Measurements from ENCODE around the gene TMEM256. TPM values are rescaled to one million over a fixed set of nuclear protein-coding genes. Genes with fewer than 3 reads are reported as not detected.

TMEM256 gene
- total RNA-seq, 1 donor from 2014 or later = 45.2 TPM

- Histone ChIP-seq H3K27me3 (no peaks in the 10 kb centered on the region), H3K27ac (no peak overlapping the region), H3K9me3 (no peaks in the 10 kb centered on the region), H3K36me3 (no peaks in the 10 kb centered on the region), H3K4me1 (peaks cover 10% of the 10 kb centered on the region), H3K4me3 (no peak overlapping the region)
- DNase-seq = no peak
- TF ChIP-seq CTCF (IDR thresholded peaks at IDR 0.05) = no peak
- intact Hi-C loops (cut with DNase I) = no loop called here
- no peak for ATAC-seq
Measured at GRCh38 chr17:7407082-7407481, 3.2 kb upstream of the TMEM256 start.

- ATAC-seq (no peak), DNase-seq (no peak)
- Histone ChIP-seq H3K27me3 (no peaks in the 10 kb centered on the region), H3K27ac (no peak overlapping the region), H3K4me3 (no peak overlapping the region), H3K9me3 (no peaks in the 10 kb centered on the region), H3K36me3 (no peaks in the 10 kb centered on the region), H3K4me1 (peaks cover 10% of the 10 kb centered on the region)
- TF ChIP-seq CTCF (IDR thresholded peaks at IDR 0.05) = no peak
- intact Hi-C loops (cut with DNase I) = no loop called here
Measured at GRCh38 chr17:7406235-7406825, 2.4 kb upstream of the TMEM256 start.

GRCh38 chr17:7405350-7406234, 1.7 kb upstream of the TMEM256 start:
- Histone ChIP-seq H3K4me1 (peaks cover 10% of the 10 kb centered on the region), H3K27me3 (no peaks in the 10 kb centered on the region), H3K36me3 (no peaks in the 10 kb centered on the region), H3K27ac (peak overlapping the region; percentile 63), H3K9me3 (no peaks in the 10 kb centered on the region), H3K4me3 (peak overlapping the region; percentile 64)
- TF ChIP-seq CTCF (IDR thresholded peaks at IDR 0.05) = no peak
- no peak for ATAC-seq
- intact Hi-C loops (cut with DNase I) = no loop called here
- no peak for DNase-seq

GRCh38 chr17:7404737-7405349, 946 bp upstream of the TMEM256 start:
- peaks cover 10% of the 10 kb centered on the region for H3K4me1 ChIP-seq
- no peak for TF ChIP-seq CTCF (IDR thresholded peaks at IDR 0.05)
- DNase-seq (peak; percentile 82), ATAC-seq (peak; percentile 37)
- H3K4me3 ChIP-seq = peak overlapping the region; percentile 64
- no peaks in the 10 kb centered on the region for H3K36me3 ChIP-seq
- H3K9me3 ChIP-seq = no peaks in the 10 kb centered on the region
- peak overlapping the region; percentile 63 for H3K27ac ChIP-seq
- intact Hi-C loops (cut with DNase I) = no loop called here
- no peaks in the 10 kb centered on the region for H3K27me3 ChIP-seq

- Histone ChIP-seq H3K27me3 (no peaks in the 10 kb centered on the region), H3K4me3 (peak overlapping the region; percentile 64), H3K27ac (peak overlapping the region; percentile 78), H3K36me3 (no peaks in the 10 kb centered on the region), H3K9me3 (no peaks in the 10 kb centered on the region), H3K4me1 (peaks cover 10% of the 10 kb centered on the region)
- peak; percentile 62 for ATAC-seq
- no peak for TF ChIP-seq CTCF (IDR thresholded peaks at IDR 0.05)
- DNase-seq = no peak
- intact Hi-C loops (cut with DNase I) = no loop called here
Measured at GRCh38 chr17:7403727-7403976, 245 bp downstream of the TMEM256 start.
